Mesendoderm (in vitro differentiated cells): ENCODE results near the gene SLC44A3.

Experiments
- DNase-seq: peaks from one replicate; pipeline ENCODE4 v3.0.0; 2013
- H2AK5ac ChIP-seq: 2 replicates; pipeline ENCODE4 v1.6.1; 2013; ENCODE audit warnings: low read length, inconsistent platforms
- H2BK120ac ChIP-seq: 2 replicates; pipeline ENCODE4 v1.6.1; 2013; ENCODE audit warnings: low read depth, mild to moderate bottlenecking, low read length, moderate library complexity, mixed read lengths
- H2BK15ac ChIP-seq: replicated peaks from 2 replicates; pipeline ENCODE4 v1.6.1; 2013; ENCODE audit warnings: low read depth, mild to moderate bottlenecking, moderate library complexity
- H2BK5ac ChIP-seq: 2 replicates; pipeline ENCODE4 v1.6.1; 2013; ENCODE audit warnings: low read length, inconsistent platforms
- H3K18ac ChIP-seq: 2 replicates; pipeline ENCODE4 v1.6.1; 2013; ENCODE audit warnings: mild to moderate bottlenecking, low read length, mixed read lengths
- H3K23ac ChIP-seq: one replicate; pipeline ENCODE4 v1.6.1; 2013; ENCODE audit warnings: low read length
- H3K27ac ChIP-seq: 2 replicates; pipeline ENCODE4 v1.5.1; 2013; ENCODE audit warnings: low read depth, mild to moderate bottlenecking, inconsistent platforms, low read length, moderate library complexity
- H3K27me3 ChIP-seq: 2 replicates; pipeline ENCODE4 v1.6.1; 2013; ENCODE audit warnings: low read length, control low read depth, mild to moderate bottlenecking, inconsistent platforms; ENCODE audit not compliant: insufficient read depth, poor library complexity
- H3K36me3 ChIP-seq: 2 replicates; pipeline ENCODE4 v1.6.1; 2013; ENCODE audit warnings: low read length, inconsistent platforms; ENCODE audit not compliant: control insufficient read depth, insufficient read depth
- H3K4ac ChIP-seq: one replicate; pipeline ENCODE4 v1.6.1; 2013; ENCODE audit warnings: low read depth, mild to moderate bottlenecking, low read length, moderate library complexity
- H3K4me1 ChIP-seq: 2 replicates; pipeline ENCODE4 v1.6.1; 2013; ENCODE audit warnings: low read depth, low read length, inconsistent platforms; ENCODE audit not compliant: control insufficient read depth
- H3K4me2 ChIP-seq: 2 replicates; pipeline ENCODE4 v1.6.1; 2013; ENCODE audit warnings: low read length
- H3K4me3 ChIP-seq: 2 replicates; pipeline ENCODE4 v1.5.1; 2013; ENCODE audit warnings: mild to moderate bottlenecking, low read length
- H3K56ac ChIP-seq: one replicate; pipeline ENCODE4 v1.6.1; 2013; ENCODE audit warnings: low read length
- H3K79me1 ChIP-seq: 2 replicates; pipeline ENCODE4 v1.6.1; 2013; ENCODE audit warnings: low read length, inconsistent platforms
- H3K79me2 ChIP-seq: 2 replicates; pipeline ENCODE4 v1.6.1; 2013; ENCODE audit warnings: mild to moderate bottlenecking, low read length; ENCODE audit not compliant: control insufficient read depth, insufficient read depth
- H3K9ac ChIP-seq: 2 replicates; pipeline ENCODE4 v1.6.1; 2013; ENCODE audit warnings: low read length, inconsistent platforms
- H4K5ac ChIP-seq: one replicate; pipeline ENCODE4 v1.6.1; 2013; ENCODE audit warnings: low read length
- H4K8ac ChIP-seq: one replicate; pipeline ENCODE4 v1.6.1; 2013; ENCODE audit warnings: low read depth, mild to moderate bottlenecking, control low read depth, low read length, moderate library complexity
- WGBS: extraction: QIAGEN DNeasy Blood & Tissue Kit; methylation state at CpG from one replicate; pipeline ENCODE4 v1.1.7; 2013; ENCODE audit warnings: low lambda C conversion rate, missing lambda C conversion rate; ENCODE audit not compliant: insufficient coverage; ENCODE audit errors: extremely low coverage; 5-methylcytosine and 5-hydroxymethylcytosine counted together

The SLC44A3 gene

GRCh38 chr1:94808669-94809068, 11.5 kb upstream of the SLC44A3 start:
- WGBS: no CpG with 5 or more reads among the region's 3 CpGs
- Histone ChIP-seq H3K27me3 (no peaks in the 10 kb centered on the region), H3K9ac (no peak overlapping the region), H3K79me1 (no peaks in the 10 kb centered on the region), H3K56ac (no peak overlapping the region), H4K5ac (no peak overlapping the region), H2BK120ac (no peak overlapping the region), H3K18ac (no peak overlapping the region), H4K8ac (no peak overlapping the region), H3K4ac (no peak overlapping the region), H3K23ac (no peak overlapping the region), H2BK15ac (no peak overlapping the region), H3K79me2 (no peaks in the 10 kb centered on the region), H3K4me2 (no peak overlapping the region), H3K4me3 (no peak overlapping the region), H2BK5ac (no peak overlapping the region), H2AK5ac (no peak overlapping the region), H3K27ac (no peak overlapping the region), H3K4me1 (peaks cover 3% of the 10 kb centered on the region), H3K36me3 (no peaks in the 10 kb centered on the region)
- DNase-seq: no peak

- Histone ChIP-seq H4K8ac (no peak overlapping the region), H3K36me3 (no peaks in the 10 kb centered on the region), H3K79me2 (no peaks in the 10 kb centered on the region), H3K79me1 (no peaks in the 10 kb centered on the region), H3K4me1 (no peaks in the 10 kb centered on the region), H2BK5ac (no peak overlapping the region), H3K18ac (no peak overlapping the region), H2BK15ac (no peak overlapping the region), H3K4me2 (no peak overlapping the region), H2AK5ac (no peak overlapping the region), H3K27me3 (no peaks in the 10 kb centered on the region), H3K27ac (no peak overlapping the region), H4K5ac (no peak overlapping the region), H3K23ac (no peak overlapping the region), H3K4ac (no peak overlapping the region), H3K9ac (no peak overlapping the region), H3K56ac (no peak overlapping the region), H2BK120ac (no peak overlapping the region), H3K4me3 (no peak overlapping the region)
- no CpG with 5 or more reads among the region's 4 CpGs for WGBS
- no peak for DNase-seq
Observed at GRCh38 chr1:94812985-94813384, 7.2 kb upstream of the SLC44A3 start.

- Histone ChIP-seq H2BK5ac (no peak overlapping the region), H3K79me2 (no peaks in the 10 kb centered on the region), H3K4ac (no peak overlapping the region), H2BK15ac (no peak overlapping the region), H3K18ac (no peak overlapping the region), H3K9ac (no peak overlapping the region), H3K27ac (no peak overlapping the region), H3K27me3 (no peaks in the 10 kb centered on the region), H3K23ac (no peak overlapping the region), H3K36me3 (no peaks in the 10 kb centered on the region), H3K4me3 (no peak overlapping the region), H2AK5ac (no peak overlapping the region), H2BK120ac (no peak overlapping the region), H3K4me2 (no peak overlapping the region), H3K4me1 (peaks cover 3% of the 10 kb centered on the region), H3K79me1 (no peaks in the 10 kb centered on the region), H4K8ac (no peak overlapping the region), H4K5ac (no peak overlapping the region), H3K56ac (no peak overlapping the region)
- no CpG with 5 or more reads among the region's 1 CpG for WGBS
- DNase-seq: no peak
Observed at GRCh38 chr1:94816030-94816429, 4.1 kb upstream of the SLC44A3 start.

DNA sequence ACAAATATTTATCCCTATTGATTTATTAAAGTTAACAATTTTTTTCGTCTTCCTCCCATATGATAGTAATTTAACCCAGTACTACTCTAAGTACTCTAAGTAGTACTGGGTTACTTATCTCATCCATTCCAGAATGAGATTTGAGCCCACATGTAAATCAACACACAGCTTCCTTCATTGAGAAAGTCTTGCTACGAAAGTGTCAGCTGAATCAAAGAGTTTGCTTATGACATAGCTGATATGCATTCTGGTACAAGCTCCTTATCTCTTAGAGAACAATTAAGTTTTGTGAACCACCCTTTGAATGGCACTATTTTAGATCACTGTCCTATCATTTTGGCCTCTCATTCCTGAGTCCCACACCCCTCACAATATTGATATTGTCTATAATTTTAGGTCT, 2.4 kb upstream of the SLC44A3 start:
- Histone ChIP-seq H3K9ac (no peak overlapping the region), H3K18ac (no peak overlapping the region), H3K79me2 (no peaks in the 10 kb centered on the region), H2BK15ac (no peak overlapping the region), H3K56ac (no peak overlapping the region), H3K4ac (no peak overlapping the region), H2BK5ac (no peak overlapping the region), H3K4me2 (no peak overlapping the region), H3K79me1 (no peaks in the 10 kb centered on the region), H2AK5ac (no peak overlapping the region), H4K8ac (no peak overlapping the region), H2BK120ac (no peak overlapping the region), H3K27ac (no peak overlapping the region), H3K4me1 (peaks cover 3% of the 10 kb centered on the region), H4K5ac (no peak overlapping the region), H3K36me3 (no peaks in the 10 kb centered on the region), H3K23ac (no peak overlapping the region), H3K4me3 (no peak overlapping the region), H3K27me3 (no peaks in the 10 kb centered on the region)
- no CpG with 5 or more reads among the region's 2 CpGs for WGBS
- DNase-seq: no peak

GRCh38 chr1:94819238-94819944, 766 bp upstream of the SLC44A3 start:
- Histone ChIP-seq H3K23ac (peak overlapping the region; percentile 37), H3K18ac (peak overlapping the region; percentile 13), H2BK5ac (no peak overlapping the region), H3K79me1 (no peaks in the 10 kb centered on the region), H2BK120ac (no peak overlapping the region), H3K79me2 (no peaks in the 10 kb centered on the region), H3K36me3 (no peaks in the 10 kb centered on the region), H2AK5ac (no peak overlapping the region), H3K9ac (peak overlapping the region; percentile 86), H3K4me3 (peak overlapping the region; percentile 63), H4K5ac (no peak overlapping the region), H3K4me2 (peak overlapping the region; percentile 66), H3K27me3 (no peaks in the 10 kb centered on the region), H3K27ac (no peak overlapping the region), H2BK15ac (no peak overlapping the region), H3K4ac (no peak overlapping the region), H4K8ac (no peak overlapping the region), H3K4me1 (peaks cover 3% of the 10 kb centered on the region), H3K56ac (peak overlapping the region; percentile 97)
- no peak for DNase-seq
- WGBS: no CpG with 5 or more reads among the region's 14 CpGs

DNA sequence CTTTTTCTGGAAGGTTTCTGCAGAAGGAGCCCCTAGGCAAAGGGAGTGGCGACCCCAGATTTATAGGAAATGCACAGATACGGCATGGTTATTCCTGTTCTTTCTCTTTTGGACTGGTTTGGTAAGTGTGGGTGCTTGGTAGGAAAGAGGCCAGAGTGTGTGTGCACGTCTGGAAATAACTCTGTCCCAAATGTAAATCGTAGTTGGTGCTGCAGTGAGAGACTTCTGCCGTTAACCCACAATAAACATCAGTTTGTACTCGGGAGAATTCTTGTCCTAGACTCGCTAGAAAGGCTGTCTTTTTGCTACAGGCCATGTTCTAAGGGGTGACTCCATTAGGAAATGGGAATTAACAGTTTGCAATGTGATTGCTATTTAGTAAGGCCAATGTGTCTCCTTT, 779 bp downstream of the SLC44A3 start:
- H3K4me3 ChIP-seq: no peak overlapping the region
- no peak overlapping the region for H3K4ac ChIP-seq
- no peaks in the 10 kb centered on the region for H3K27me3 ChIP-seq
- no peaks in the 10 kb centered on the region for H3K36me3 ChIP-seq
- no peak for DNase-seq
- H2AK5ac ChIP-seq: no peak overlapping the region
- no peaks in the 10 kb centered on the region for H3K79me2 ChIP-seq
- no CpG with 5 or more reads among the region's 7 CpGs for WGBS
- H3K23ac ChIP-seq: no peak overlapping the region
- no peak overlapping the region for H3K4me2 ChIP-seq
- no peak overlapping the region for H2BK5ac ChIP-seq
- peaks cover 3% of the 10 kb centered on the region for H3K4me1 ChIP-seq
- no peaks in the 10 kb centered on the region for H3K79me1 ChIP-seq
- no peak overlapping the region for H2BK120ac ChIP-seq
- no peak overlapping the region for H2BK15ac ChIP-seq
- H4K8ac ChIP-seq: no peak overlapping the region
- H3K27ac ChIP-seq: no peak overlapping the region
- H3K9ac ChIP-seq: no peak overlapping the region
- no peak overlapping the region for H4K5ac ChIP-seq
- H3K56ac ChIP-seq: no peak overlapping the region
- H3K18ac ChIP-seq: no peak overlapping the region
